GM12864 (cell line): ENCODE data around the gene HAUS5.

Experiments
- DNase-seq: peaks from one replicate; pipeline ENCODE4 v3.0.0-alpha.2; 2011; ENCODE audit warnings: low read depth
- H3K4me3 ChIP-seq: 2 replicates; pipeline ENCODE4 v1.5.1; 2011; ENCODE audit warnings: mild to moderate bottlenecking, low read depth, low read length, control low read depth
- CTCF ChIP-seq: IDR thresholded peaks from 2 replicates; pipeline ENCODE4 v1.5.1; 2011; ENCODE audit warnings: low read depth, mild to moderate bottlenecking, moderate library complexity, low read length, control low read depth, inconsistent platforms; ENCODE audit errors: missing control alignments

The HAUS5 gene

GRCh38 chr19:35663981-35664380 lies 51.4 kb downstream of the HAUS5 start:
- H3K4me3 ChIP-seq, result no peak overlapping the region
- DNase-seq, result no peak
- TF ChIP-seq CTCF, result no peak

GRCh38 chr19:35665157-35665556 lies 52.6 kb downstream of the HAUS5 start:
- no peak for TF ChIP-seq CTCF
- H3K4me3 ChIP-seq, result no peak overlapping the region
- no peak for DNase-seq

GRCh38 chr19:35665604-35666003 lies 53.1 kb downstream of the HAUS5 start:
- DNase-seq, result no peak
- no peak for TF ChIP-seq CTCF
- H3K4me3 ChIP-seq, result no peak overlapping the region

DNA sequence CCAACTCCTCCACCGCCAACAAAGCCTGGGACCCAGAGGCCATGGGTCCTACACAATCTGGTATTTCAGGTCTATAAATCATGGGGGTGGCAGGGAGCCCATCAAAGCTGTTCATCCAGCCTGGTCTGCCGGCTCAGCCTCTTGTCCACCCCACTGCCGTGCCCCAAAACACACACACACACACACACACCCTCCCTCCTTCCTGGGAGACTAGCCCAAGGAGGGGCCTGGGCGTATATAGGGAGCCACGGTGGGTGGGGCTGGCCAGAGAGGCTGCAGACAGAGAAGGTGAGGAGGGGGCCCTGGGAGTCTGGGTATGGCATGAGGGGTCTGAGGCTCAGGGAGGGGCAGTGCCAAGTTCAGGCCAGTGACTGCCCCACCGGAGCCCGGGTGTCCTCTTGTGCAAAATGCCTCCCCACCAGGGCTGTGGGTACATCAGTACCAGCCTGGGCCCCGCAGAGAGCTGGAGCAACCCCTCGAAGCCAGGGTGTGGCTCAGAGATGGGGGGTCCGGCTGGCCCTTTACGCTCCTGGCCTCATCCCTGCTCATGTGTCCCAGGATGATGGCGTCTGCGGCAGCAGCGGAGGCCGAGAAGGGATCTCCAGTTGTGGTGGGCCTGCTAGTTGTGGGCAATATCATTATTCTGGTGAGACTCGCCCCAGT lies 53.8 kb downstream of the HAUS5 start, which contains the start of gene UPK1A:
TSS of gene UPK1A (plus strand) at position 267 of the 663 bp plus-strand sequence. CDS start at position 563, 296 bp downstream.
- TF ChIP-seq CTCF, result no peak

GRCh38 chr19:35669566-35669965 lies 57.0 kb downstream of the HAUS5 start:
- DNase-seq, result no peak
- TF ChIP-seq CTCF, result no peak
- H3K4me3 ChIP-seq, result no peak overlapping the region

More for the DNA sequence above, 53.8 kb downstream of the HAUS5 start, which contains the start of gene UPK1A:
- no peak within 1 kb of the TSS for H3K4me3 ChIP-seq
- no peak for DNase-seq

GRCh38 chr19:35669974-35670373 lies 57.4 kb downstream of the HAUS5 start:
- no peak overlapping the region for H3K4me3 ChIP-seq
- TF ChIP-seq CTCF, result no peak
- no peak for DNase-seq

- TF ChIP-seq CTCF, result no peak
- no peak for DNase-seq
- H3K4me3 ChIP-seq, result no peak overlapping the region
These were observed 58.2 kb downstream of the HAUS5 start for GRCh38 chr19:35670686-35671085.
